IMR-90 (cell line): ENCODE results near the gene MAPK11. TPM values are rescaled to one million over a fixed set of nuclear protein-coding genes. Genes with fewer than 3 reads are reported as not detected.

Experiments used
- ATAC-seq: fragments of 200-7000 bp; cut with Tn5 transposase; 2 replicates; pipeline ENCODE4 v1.9.1; 2020; ENCODE audit warnings: low read depth, mild to moderate bottlenecking, moderate library complexity
- BruUV-seq: library from RNA; stranded (reverse); fragments of 400-500 nt; replicated peaks from 2 replicates; lab custom pipeline; 2021; lab: Mats Ljungman, UMichigan
- CTCF ChIA-PET: fragments of 300-600 bp; formaldehyde crosslinking; extraction: SDS; loops from one replicate; lab custom pipeline; 2021; ENCODE audit warnings: antibody characterized with exemption; lab: Yijun Ruan, JAX
- POLR2A ChIA-PET: fragments of 300-600 bp; sonication (Branson Sonifier 250); formaldehyde crosslinking; loops from one replicate; lab custom pipeline; 2022; ENCODE audit warnings: antibody characterized with exemption; ENCODE audit not compliant: unreplicated experiment; lab: Charles Lee
- DNase-seq: peaks from one replicate; pipeline ENCODE4 v3.0.0; 2013
- H2AFZ ChIP-seq: replicated peaks from 2 replicates; pipeline ENCODE3; 2013; ENCODE audit warnings: low read length, mild to moderate bottlenecking; ENCODE audit not compliant: poor library complexity
- H2AK5ac ChIP-seq: 2 replicates; pipeline ENCODE4 v1.6.1; 2013; ENCODE audit warnings: low read depth, low read length, inconsistent platforms
- H2AK9ac ChIP-seq: replicated peaks from 2 replicates; pipeline ENCODE3; 2013; ENCODE audit warnings: mild to moderate bottlenecking, low read depth, low read length, moderate library complexity; ENCODE audit not compliant: poor library complexity
- H2BK120ac ChIP-seq: 2 replicates; pipeline ENCODE4 v1.6.1; 2013; ENCODE audit warnings: low read depth, low read length, inconsistent platforms
- H2BK15ac ChIP-seq: 3 replicates; pipeline ENCODE4 v1.6.1; 2013; ENCODE audit warnings: low read depth, low read length, inconsistent platforms
- H2BK20ac ChIP-seq: 2 replicates; pipeline ENCODE4 v1.6.1; 2013; ENCODE audit warnings: low read depth, mild to moderate bottlenecking, inconsistent platforms, low read length, moderate library complexity
- H2BK5ac ChIP-seq: 2 replicates; pipeline ENCODE4 v1.6.1; 2013; ENCODE audit warnings: mild to moderate bottlenecking, low read depth, low read length, inconsistent platforms; ENCODE audit not compliant: poor library complexity, severe bottlenecking
- H3K14ac ChIP-seq: replicated peaks from 2 replicates; pipeline ENCODE4 v1.6.1; 2013; ENCODE audit warnings: low read depth, low read length, inconsistent platforms
- H3K18ac ChIP-seq: 2 replicates; pipeline ENCODE4 v1.6.1; 2013; ENCODE audit warnings: low read depth, low read length, control low read depth
- H3K23ac ChIP-seq: 2 replicates; pipeline ENCODE4 v1.6.1; 2013; ENCODE audit warnings: low read depth, low read length, inconsistent platforms
- H3K27ac ChIP-seq: 2 replicates; pipeline ENCODE4 v1.5.1; 2013; ENCODE audit warnings: mild to moderate bottlenecking, control low read depth, low read length; ENCODE audit not compliant: insufficient read depth
- H3K27me3 ChIP-seq: 2 replicates; pipeline ENCODE4 v1.6.1; 2013; ENCODE audit warnings: low read length; ENCODE audit not compliant: control insufficient read depth, insufficient read depth
- H3K36me3 ChIP-seq: 2 replicates; pipeline ENCODE4 v1.6.1; 2013; ENCODE audit warnings: low read length, mixed read lengths; ENCODE audit not compliant: control insufficient read depth, insufficient read depth
- H3K4ac ChIP-seq: 2 replicates; pipeline ENCODE4 v1.6.1; 2013; ENCODE audit warnings: low read depth, low read length, inconsistent platforms
- H3K4me1 ChIP-seq: 2 replicates; pipeline ENCODE4 v1.6.1; 2013; ENCODE audit warnings: low read length, mixed read lengths; ENCODE audit not compliant: control insufficient read depth, insufficient read depth
- H3K4me2 ChIP-seq: 2 replicates; pipeline ENCODE4 v1.6.1; 2013; ENCODE audit warnings: low read depth, mild to moderate bottlenecking, control low read depth, low read length, moderate library complexity
- H3K4me3 ChIP-seq: 2 replicates; pipeline ENCODE4 v1.5.1; 2013; ENCODE audit warnings: low read depth, mild to moderate bottlenecking, control low read depth, low read length, moderate library complexity; ENCODE audit not compliant: insufficient read depth
- H3K56ac ChIP-seq: 2 replicates; pipeline ENCODE4 v1.6.1; 2013; ENCODE audit warnings: low read length, inconsistent platforms; ENCODE audit not compliant: insufficient read depth; ENCODE audit errors: extremely low read depth
- H3K79me1 ChIP-seq, 2 experiments: 2 replicates each; pipeline ENCODE4 v1.6.1; 2013; ENCODE audit warnings: low read length in 2 of 2, inconsistent platforms in 1 of 2, low read depth in 1 of 2
- H3K9ac ChIP-seq: 2 replicates; pipeline ENCODE4 v1.6.1; 2013; ENCODE audit warnings: low read depth, low read length, control low read depth
- H3K9me1 ChIP-seq: 2 replicates; pipeline ENCODE4 v1.6.1; 2013; ENCODE audit warnings: low read length, inconsistent platforms; ENCODE audit not compliant: insufficient read depth
- H3K9me3 ChIP-seq: 2 replicates; pipeline ENCODE4 v1.6.1; 2013; ENCODE audit warnings: low read length; ENCODE audit not compliant: control insufficient read depth, insufficient read depth
- H4K20me1 ChIP-seq: 2 replicates; pipeline ENCODE4 v1.6.1; 2013; ENCODE audit warnings: low read length, inconsistent platforms; ENCODE audit not compliant: insufficient read depth
- H4K5ac ChIP-seq: 2 replicates; pipeline ENCODE4 v1.6.1; 2013; ENCODE audit warnings: mild to moderate bottlenecking, low read depth, low read length, control low read depth
- H4K8ac ChIP-seq, 2 experiments: 2 replicates each; pipeline ENCODE4 v1.6.1; 2013; ENCODE audit warnings: low read depth in 2 of 2, low read length in 2 of 2, control low read depth in 1 of 2, inconsistent platforms in 1 of 2
- H4K91ac ChIP-seq: 2 replicates; pipeline ENCODE4 v1.6.1; 2013; ENCODE audit warnings: low read depth, low read length, inconsistent platforms; ENCODE audit not compliant: insufficient read depth
- BHLHE40 ChIP-seq: fragments of 150-350 bp; IDR thresholded peaks from 2 replicates; pipeline ENCODE4 v1.6.1; 2016; ENCODE audit warnings: mild to moderate bottlenecking, low read depth, low read length
- WGBS, 2 experiments: methylation state at CpG; one replicate each; pipeline versions ENCODE4 v1.1.5 to v1.1.7; 2013; ENCODE audit warnings: missing lambda C conversion rate in 2 of 2; ENCODE audit not compliant: insufficient read length in 1 of 2; ENCODE audit errors: extremely low coverage in 2 of 2; 5-methylcytosine and 5-hydroxymethylcytosine counted together
- dilution Hi-C: fragments of 300-500 bp; cut with HindIII; formaldehyde crosslinking; loops from one replicate; pipeline ENCODE4 v1.14.3; 2018; ENCODE audit warnings: low sequenced_read_pairs; ENCODE audit not compliant: unreplicated experiment
- in situ Hi-C: fragments of 300-500 bp; cut with MboI; formaldehyde crosslinking; loops from 3 replicates; pipeline ENCODE4 v1.14.3; 2019; ENCODE audit warnings: low sequenced_read_pairs, inconsistent platforms, mixed read lengths
- intact Hi-C: fragments of 100-400 bp; cut with micrococcal nuclease; formaldehyde crosslinking; loops from 2 replicates; pipeline ENCODE4 v1.10.0; 2022
- polyA plus RNA-seq, 3 experiments: library from polyadenylated mRNA; depleted of rRNA; stranded (reverse); fragments of >200 nt; gene quantifications; 2 replicates each; pipeline ENCODE4 v1.2.3, GENCODE V29; 2012; ENCODE audit warnings: low replicate concordance in 1 of 3
- total RNA-seq: library from RNA; depleted of rRNA; stranded (reverse); fragments of >200 nt; gene quantifications from 2 replicates; pipeline ENCODE4 v1.2.3, GENCODE V29; 2012

MAPK11 gene
- total and polyA plus RNA-seq, 2 of the 4 experiments (the other 2 are of a cell fraction), result 8.1 to 14.4 TPM

- H3K27me3 ChIP-seq, result peaks cover 3% of the 10 kb centered on the region; the same call in 1 of the 2 replicates
- no peak overlapping the region for H4K8ac ChIP-seq
- 90% methylated on average over 4 of the region's 16 CpGs; no CpG with 5 or more reads in 1 of the 2 experiments for WGBS, 2 experiments
- H3K27ac ChIP-seq, result no peak overlapping the region
- H3K36me3 ChIP-seq, result no peaks in the 10 kb centered on the region
- H4K91ac ChIP-seq, result no peak overlapping the region
- in situ Hi-C loops (no loop called here), intact Hi-C loops (no loop called here), dilution Hi-C loops (no loop called here)
- no peak overlapping the region for H3K4me2 ChIP-seq
- H2AFZ ChIP-seq, result no peak overlapping the region
- no peak for TF ChIP-seq BHLHE40
- H2AK5ac ChIP-seq, result peak overlapping the region; percentile 50; the same call in 1 of the 2 replicates
- H3K9ac ChIP-seq, result no peak overlapping the region
- H3K4me1 ChIP-seq, result peaks cover 14% of the 10 kb centered on the region
- H2BK120ac ChIP-seq, result no peak overlapping the region
- ChIA-PET POLR2A (no interaction called here), CTCF (no interaction called here)
- no peak overlapping the region for H2BK5ac ChIP-seq
- no peak overlapping the region for H3K4ac ChIP-seq
- no peak overlapping the region for H3K4me3 ChIP-seq
- no peak overlapping the region for H2BK20ac ChIP-seq
- no peak overlapping the region for H3K56ac ChIP-seq
- peaks cover 0 to 15% of the 10 kb centered on the region in 2 experiments; a peak in 1 of 4 replicates for H3K79me1 ChIP-seq
- no peaks in the 10 kb centered on the region for H3K9me3 ChIP-seq
- no peak overlapping the region for H3K18ac ChIP-seq
- no peak overlapping the region for H3K14ac ChIP-seq
- peaks cover 6% of the 10 kb centered on the region; the same call in 1 of the 2 replicates for H3K9me1 ChIP-seq
- H3K23ac ChIP-seq, result no peak overlapping the region
- ATAC-seq, result no peak
- H2AK9ac ChIP-seq, result no peak overlapping the region
- no peak overlapping the region for H4K5ac ChIP-seq
- no peak overlapping the region for H2BK15ac ChIP-seq
- peaks cover 5% of the 10 kb centered on the region; the same call in 1 of the 2 replicates for H4K20me1 ChIP-seq
- DNase-seq, result no peak
- no TSS peak for BruUV-seq
These were observed 40.8 kb upstream of the MAPK11 start for GRCh38 chr22:50310949-50311444.
